NCI-H524 (cell line): Measurements from ENCODE around the gene HOXB1.

Experiments used
- DNase-seq, 2 experiments: peaks; one replicate each; lab custom pipeline; 2025; lab: John Stamatoyannopoulos, UW

Gene HOXB1

DNA sequence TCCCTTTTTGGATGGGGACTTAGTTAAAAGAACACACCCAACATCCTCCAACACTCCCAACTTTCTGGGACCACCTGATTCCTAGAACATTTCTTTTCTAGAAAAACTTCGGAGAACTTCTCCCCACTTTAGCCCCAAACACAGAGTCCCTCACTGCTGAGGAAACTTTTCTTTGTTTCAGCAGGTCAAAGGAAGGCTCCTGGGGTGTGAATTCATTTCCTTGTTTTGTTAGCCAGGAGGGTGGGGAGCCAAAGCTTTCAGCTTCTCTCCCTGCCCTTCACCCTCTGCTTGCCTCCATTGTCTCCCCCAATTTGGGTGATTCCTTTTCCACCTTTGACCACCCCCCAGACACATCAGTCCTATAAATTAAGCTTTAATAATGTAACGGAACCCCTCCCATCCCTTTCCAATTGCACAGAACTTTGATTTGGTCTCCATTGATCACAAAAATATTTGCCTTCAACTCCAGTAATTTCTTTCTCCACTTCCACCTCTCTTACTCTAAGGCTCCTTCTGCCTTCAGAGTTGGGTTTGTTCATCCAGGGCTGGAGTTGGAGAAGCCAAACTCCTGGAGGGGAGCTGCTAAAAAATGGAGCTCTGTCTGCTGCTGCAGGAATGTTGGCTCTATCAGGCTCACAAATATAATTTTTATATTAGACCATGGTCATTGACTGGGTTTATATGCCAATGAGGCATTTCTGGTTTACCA lies 37.0 kb upstream of the HOXB1 start:
- no peak for DNase-seq

DNA sequence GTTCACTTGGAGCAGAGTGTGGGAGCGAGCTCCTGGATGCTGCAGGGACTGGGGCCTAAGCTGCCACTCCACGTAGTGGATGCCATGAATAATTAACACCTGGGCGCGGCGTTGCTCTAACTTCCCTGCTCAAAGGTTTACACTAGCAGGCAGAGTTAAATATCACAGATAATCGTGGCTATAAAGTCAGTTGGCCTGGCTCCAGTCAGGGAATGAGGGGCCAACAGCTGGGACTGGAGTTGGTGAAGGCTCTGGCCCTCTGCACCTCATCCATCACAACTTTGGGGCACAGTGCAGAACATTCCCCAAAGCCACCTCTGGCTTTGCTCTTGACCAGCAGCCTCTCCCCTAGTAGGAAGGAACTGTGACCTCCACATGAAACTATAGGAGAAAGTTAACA lies 36.4 kb upstream of the HOXB1 start:
- DNase-seq: no peak

DNA sequence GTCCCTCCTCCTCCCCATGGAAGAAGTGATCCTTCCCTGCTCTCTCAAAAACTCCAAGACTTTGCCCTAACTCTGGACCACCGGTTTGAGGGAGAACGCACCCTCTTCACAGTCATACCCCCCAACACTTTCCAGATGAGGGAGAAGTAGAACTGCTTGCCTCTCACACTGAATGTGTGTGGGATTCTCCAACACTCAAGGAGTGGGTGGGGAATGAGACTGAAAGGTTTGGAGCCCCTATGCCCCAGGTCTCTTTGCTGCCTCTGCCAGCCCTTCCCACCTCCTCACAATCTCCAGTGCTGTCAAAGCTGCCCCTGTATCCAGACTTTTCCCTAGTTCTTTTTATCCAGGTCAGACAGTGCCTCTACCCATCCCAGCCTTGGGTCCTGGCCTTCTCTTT lies 35.9 kb upstream of the HOXB1 start:
- DNase-seq: no peak

DNA sequence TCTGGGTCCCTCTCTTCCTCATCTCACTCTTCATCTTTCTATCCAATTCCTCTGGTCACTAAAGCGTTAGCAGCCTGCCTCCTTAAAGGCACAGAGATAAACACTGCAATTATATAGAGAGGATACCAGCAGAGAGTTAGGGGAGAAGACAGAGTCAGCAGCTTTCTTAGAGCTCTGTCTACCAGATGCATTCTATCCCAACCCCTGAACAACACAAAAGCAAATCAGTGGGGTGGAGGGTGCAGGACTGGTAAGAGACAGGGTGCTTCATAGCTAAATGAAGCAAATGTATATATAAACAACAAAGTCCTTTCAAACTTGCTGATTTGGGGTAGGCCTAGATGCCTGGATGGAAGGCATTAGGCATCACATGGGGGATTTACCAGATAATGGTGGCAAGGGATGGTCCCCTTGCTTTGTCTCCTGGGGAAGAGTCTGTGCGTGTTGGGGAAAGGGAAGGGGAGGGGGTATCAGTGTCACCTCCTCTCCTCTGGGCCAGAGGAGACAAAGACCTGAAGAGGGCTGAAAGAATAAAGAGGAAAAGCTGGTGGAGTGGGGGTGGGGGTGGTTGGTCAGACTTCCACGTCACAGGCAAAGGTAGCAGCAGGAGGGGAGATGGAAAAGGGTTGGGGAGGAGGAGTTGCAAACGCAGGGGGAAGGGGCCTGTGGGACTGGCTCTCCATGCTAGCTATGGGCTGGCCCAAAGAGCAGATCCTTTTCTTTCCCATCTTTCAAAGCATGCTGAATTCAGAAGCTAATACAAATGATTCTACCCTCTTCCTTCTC lies 35.3 kb upstream of the HOXB1 start:
- no peak for DNase-seq

DNA sequence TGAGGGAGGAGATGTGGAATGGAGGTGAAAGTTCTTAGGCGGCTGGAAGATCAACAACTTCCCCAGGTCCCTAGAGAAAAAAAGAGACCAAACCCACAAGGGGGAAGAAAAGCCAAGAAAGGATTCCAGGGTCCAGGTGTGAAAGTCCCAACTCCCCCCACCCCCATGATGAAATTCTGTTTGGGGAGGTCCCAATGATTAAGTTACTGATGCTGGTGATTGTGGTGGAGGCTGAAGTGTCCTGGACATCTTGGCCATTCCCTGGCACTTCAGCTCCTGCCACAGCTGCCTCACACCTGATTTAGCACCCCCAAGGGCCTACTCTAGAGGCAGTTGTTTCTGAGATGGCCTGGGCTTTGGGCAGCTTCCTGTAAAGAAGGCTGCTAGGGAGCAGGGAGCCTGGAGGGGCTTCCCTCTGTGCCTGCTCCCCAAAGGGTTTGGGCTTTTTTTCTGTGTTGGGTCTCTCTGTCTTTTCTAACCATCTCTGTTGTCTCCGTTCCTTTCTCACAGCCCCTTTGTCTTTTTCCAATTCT lies 34.3 kb upstream of the HOXB1 start:
- no peak for DNase-seq

DNA sequence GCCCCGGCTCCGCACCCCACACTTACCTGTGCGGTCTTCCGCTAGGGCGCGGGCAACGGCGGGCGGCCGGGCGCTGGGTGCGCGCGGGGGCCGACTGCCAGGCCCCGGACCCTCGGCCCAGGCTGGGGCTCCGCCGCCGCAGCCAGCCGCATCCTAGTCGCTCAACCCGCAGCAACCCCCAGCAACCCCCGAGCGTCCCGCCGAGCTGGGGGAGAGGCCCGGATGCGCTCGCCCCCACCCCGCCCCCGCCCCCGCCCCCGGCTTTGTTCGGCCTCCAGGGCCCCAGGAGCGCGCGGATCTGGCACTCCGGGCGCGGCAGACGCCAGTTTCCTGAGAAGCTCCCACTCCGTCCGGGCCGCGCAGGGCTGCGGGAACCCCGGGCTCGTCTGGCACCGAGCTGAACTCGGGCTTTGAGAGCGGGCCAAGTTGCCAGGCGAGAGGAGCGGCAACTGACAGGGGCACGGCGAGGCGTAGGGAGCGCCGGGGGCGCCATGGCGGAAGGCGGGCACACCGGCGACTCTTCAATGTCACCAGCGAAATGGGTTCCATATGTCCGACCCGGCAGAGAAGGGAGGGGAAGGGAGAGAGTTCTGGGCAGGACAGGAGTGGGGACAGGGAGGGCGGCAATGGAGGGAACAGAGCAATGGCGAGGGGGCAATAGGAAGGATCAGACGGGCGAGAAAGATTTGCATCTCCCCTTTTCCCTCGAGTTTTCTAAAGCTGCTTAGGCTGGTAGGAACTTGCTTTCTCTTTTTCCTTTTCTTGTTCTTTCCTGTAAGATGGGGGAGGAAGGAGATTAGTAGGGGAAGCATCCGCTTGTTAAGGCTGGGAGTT lies 33.6 kb upstream of the HOXB1 start:
- no peak for DNase-seq

DNA sequence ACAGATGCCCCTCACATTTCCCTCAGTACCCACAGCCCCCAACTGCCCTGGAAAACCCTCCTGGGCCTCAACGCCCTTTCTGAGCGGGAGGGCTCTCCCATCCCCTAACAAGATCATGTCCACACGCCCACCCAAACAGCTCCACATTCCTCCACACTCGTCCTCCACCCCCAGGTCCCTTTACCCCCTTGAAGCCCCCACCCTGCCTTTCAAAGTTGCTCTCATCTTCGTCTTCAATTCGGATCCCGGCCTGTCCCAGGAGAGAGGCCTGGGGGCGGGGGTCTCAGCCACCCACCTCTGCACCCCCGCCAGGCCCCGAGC lies 33.0 kb upstream of the HOXB1 start:
- DNase-seq: no peak

DNA sequence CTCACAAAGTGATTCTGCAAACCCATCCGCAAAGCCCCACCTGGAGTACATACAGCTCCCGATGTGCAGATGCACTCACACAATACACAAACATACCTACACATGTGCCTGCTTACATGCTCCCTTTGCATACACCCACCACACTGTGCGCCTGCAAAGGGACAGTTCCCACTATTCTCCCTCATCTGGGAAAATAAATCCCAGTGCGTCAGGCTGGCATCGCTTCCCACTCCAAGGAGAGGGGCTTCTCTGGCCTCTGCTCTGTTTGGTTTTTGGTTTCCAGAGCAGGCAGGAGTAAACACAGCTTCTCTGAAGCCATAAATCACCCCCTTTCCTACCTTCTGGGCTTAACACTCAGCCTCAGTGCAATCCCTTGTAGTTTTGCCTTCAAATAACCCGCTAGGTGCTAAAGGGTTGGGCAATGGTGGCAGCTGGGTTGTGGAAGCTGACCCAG lies 32.6 kb upstream of the HOXB1 start:
- no peak for DNase-seq

DNA sequence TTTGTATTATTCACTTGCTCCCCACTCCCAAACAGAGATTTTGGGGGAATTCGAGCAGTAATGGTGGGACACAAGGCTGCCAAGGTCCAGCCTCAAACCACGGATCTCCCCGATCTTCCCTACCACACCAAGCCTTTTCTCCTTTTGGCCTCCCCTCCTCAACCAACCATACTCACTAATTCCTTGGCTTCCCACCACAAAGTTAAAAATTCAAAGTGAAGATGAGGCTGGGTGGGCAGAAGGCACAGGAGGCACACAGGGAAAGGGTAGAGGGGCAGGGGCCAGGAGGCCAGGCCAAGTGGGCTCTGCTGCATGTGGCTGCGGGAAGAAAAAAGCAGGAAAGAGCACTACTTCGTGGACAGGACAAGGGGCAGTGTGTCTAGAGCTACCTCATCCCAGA lies 32.1 kb upstream of the HOXB1 start:
- no peak for DNase-seq

DNA sequence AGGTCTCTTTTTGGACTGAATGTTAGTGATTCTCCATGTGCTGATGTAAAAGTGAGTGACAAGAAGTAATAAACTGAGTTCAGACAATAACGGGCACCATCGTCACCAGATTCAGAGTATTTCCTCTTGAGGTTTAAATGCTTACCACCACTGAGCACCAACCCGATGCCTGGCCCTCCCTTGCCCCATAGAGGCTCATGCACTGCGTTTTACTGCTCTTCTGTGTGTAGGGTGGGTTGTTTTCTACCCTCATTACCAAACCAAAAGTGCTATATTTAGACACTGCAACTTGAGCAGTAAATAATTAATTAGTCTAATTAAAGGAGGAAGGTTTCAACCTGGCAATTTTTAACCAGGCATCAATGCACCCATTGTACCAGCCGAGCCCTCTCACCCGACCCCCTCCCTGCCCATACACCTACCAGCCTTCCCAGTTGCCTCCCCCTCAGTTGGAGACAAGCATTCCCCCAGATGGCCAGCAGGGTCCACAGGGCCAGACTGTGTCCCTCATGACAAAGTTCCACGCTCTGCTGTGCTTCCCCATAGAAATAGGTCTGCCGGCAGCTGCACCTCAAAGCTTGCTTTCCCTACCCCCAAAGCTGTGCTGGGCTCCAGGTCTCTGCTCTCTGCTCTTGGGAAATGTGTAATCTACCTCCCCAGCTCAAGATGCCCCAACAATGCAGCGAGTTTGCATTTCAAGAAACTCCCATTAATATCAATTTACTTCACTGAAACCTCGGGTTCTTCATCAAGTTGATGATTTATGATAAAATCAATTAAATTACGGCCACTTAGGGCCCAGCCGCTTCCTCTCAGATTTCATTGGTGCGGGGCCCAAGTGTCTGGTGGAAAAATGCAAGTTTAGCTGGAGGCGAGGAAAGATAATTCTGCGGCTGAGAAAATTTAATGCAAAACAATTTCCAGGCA lies 31.3 kb upstream of the HOXB1 start:
- DNase-seq: no peak

DNA sequence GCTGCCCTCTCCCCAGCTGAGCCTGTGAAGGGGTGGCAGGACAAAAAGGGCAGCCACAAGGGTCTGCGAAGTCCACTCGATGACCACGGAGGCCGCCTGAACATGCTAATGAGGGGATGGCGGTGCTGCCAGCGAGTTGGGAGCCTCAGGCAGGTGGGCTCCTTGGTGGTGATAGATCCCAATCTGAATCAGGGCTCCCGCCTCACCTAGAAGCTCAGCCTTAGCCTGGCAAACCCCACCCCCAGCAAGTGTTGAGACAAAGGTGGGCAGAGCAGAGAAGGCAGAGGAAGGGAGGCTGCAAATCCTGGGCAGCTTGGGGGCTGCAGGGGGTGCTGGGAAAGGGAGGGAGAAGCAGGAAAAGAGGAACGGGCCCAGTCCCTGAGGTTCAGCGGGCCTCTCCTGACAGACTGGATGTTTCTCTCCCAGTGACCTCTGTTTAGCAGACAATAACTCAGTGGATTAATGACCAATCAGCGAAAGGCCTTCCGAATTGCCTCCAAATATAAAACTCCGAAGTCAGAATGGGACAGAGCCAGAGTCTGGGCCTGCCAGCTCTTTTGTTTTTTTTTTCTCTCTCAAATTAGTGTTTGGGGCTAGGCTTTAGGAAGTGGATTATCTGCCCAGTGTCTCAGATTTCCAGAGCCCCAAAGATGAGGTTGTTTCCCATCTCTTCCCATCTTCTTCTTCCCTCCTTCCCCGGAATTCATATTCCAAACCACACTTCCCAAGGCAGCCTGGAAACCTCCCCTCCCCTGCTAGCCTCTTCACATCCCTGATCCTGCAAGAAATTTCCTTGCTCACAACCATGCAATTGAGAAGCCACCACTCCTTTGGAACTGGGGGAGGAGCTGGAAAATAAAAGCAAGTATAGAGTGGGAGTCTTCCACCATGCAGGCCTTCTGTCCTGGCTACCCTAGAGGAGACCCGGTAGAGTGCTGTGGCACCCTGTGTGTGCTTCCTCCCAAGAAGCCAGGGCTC lies 29.3 kb upstream of the HOXB1 start:
- no peak for DNase-seq

DNA sequence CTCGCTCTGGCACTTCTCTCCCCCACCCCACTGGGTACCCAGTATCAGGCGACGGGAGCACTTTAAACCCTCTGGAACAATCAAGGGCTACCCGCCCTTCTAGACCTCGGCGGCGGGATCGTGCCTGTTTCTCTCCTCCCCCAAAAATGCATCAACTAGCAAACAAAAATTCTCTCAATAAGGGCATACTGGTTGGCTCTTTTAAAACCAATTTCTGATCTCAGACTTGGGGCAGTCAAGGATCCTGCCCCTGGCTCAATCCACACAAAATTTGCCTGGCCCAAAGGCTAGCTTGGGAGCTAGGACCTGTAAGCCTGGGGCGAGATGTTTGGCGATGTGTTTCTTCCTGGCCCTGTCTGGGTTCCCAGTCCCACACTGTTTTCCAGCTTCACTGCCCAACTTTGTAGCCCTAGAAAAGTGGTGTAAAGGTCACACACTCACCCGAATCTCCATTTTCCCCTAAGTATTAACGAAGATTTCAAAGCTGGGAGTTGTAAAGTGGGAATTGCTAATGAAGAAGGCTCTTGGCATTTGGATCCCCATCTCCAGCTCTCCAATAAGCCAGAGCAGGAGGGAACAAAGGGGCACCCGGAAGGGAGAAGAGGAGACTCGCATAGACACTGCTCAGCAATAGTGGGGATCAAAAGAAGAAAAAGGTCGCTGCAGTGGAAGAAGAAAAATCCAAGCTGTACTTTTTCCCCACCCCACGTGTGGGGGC lies 28.5 kb upstream of the HOXB1 start:
- no peak for DNase-seq

DNA sequence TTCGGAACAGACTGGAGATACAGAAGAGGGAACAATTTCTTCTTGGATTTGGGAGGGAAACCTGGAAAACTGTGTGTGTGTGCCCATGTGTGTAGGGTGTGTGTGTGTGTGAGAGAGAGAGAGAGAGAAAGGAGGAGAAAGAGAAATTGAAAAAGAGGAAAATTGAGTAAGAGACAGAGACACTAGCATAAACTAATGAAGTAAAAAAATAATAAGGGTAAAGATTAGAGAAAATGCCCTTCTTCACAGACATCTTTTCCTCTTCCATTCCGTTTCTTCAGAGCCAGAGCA lies 28.0 kb upstream of the HOXB1 start:
- DNase-seq: no peak

DNA sequence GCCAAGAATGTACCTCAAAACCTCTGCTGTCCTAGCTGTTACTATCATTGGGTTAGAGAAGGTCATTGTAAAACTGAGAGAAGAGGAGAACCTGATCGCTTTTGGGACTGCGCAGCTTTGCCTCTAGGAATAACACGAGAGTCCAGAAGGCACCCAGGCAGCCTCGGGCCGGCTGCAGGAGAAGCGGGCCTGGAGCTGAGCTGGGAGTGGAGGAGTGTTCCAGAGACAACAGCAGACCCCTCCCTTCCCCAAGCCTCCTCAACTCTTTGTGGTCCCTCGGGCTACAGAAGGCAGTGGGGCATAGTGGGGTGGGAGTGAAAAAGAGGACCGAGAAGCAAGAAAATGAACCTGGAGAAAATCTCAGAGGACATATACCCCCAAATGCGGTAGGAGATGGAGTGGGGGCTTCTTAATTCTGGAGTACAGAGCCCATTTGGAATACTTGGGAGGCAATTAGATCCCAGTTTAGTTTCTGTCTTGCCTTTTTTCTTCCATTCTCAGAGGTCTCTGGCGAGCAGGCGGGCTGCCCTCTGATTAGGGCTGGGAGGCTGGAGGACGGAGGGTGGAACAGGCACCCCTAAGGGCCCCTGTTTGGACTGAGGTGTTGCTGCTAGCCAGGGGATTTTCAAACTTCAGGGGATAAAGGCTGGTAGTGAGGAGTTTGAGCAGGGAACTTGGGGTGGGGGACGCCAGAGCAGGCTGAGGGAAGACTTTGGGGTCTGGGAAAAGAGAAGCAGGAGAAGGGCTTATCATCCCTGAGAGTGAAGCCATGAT lies 27.4 kb upstream of the HOXB1 start:
- DNase-seq: no peak

DNA sequence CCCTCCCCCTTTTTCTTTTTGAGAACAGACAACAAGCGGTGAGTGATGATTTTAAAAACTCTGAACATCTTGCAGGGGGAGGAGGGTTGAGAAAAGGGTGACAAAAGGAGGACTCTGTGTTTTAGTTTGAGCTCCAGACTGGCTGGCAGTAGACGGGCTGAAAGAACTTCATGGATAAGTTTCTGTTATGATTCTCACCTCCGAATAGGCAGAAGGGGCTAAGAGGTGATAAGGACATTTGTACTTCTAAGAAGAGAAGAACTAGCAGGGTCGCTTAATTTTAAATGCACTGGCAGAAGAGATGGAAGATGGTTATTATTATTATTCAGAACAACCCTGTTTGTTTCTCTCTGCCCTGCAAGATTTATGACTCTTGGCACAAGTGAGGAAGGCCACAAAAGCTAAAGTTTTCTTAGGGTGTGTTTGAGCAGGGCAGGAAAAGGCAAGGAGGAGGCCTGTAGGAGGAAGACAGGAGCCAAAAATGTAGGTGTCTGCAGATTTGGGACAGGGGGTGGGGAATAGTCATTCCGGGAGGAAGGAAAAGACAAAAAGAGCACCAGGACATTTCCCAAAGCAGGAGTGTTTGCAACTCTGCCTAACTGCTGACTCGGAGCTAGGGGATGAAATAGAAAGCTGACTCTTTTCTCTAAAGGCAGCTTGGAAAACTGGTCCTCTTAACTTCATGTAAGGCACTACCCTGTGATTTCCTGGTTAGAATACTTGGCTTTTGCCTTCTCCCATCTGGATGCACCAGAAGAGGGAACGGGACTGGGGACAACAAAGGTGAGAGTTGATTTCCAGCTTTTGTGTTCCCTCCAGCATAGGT lies 26.0 kb upstream of the HOXB1 start:
- no peak for DNase-seq

DNA sequence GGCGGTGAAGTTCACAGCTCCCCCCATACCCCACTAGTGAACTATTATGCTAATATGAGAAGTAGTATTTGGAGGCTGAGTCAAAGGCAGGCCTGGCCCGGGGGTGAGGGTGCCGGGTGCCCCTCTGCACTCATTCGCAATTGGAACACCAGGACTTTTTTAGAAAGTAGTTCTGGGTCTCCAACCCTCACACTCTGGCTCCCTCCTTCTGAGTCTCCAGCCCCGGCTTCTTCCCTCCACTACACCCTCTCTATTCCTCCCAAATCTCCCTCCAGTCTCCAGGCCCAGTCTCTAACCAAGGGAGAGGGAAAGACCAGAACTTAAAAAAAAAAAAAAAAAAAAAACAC lies 25.4 kb upstream of the HOXB1 start:
- DNase-seq: no peak

DNA sequence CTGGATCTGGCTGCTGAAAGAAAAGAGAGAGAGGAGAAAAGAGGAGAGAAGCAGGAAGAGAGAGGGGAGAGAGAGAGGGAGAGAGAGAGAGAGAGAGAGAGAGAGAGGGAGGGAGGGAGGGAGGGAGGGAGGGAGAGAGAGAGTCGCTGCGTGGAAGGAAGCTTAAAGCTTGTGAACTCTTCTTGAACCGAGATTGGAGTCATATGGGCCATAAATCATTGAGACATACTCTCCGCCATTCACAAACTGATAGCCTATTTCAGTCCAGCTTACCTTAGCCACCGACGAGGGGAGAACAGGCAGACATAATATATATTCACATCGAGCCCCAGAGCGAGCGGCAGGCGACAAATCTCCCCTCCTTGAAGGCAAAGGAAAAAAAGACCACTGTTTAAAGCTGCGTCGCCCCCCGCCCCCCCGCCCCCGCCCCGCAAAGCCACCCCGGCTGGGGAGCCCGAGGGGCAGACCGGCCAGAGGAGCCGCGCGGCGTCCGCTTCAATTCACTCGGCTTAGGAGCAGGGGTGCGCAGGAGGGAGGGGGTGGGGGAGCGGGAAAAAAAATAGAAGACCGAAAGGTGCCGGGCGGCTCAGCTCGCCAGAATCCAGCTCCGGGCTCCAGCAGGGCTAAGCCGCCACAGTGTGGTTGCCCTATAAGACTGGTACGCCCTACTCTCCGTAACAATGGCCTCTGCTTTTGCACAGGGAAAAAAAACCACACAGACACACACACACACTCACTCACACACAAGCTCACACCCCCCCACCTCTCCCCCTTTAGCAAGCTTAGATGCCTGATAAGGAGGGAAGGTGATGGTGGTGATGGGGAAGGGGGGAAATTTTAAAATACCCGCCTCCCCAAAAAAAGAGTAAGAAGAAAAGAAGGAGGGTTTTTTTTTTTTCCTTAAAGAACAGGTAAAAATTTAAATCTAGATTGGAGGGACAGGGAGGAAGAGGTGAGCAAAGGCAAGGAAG lies 24.7 kb upstream of the HOXB1 start:
- peak; percentile 36 to 81 for DNase-seq
